Measurements from ENCODE around the gene NUP93. TPM values are rescaled to one million over a fixed set of nuclear protein-coding genes. Genes with fewer than 3 reads are reported as not detected.
"Not testable (repeated sequence)": the region's sequence is repeated elsewhere in the genome, so short reads cannot be mapped to it uniquely, and the experiment has no call there.

NUP93 gene
- polyA plus RNA-seq, 1 experiment = 61.2 TPM

- CTCF ChIA-PET = interaction anchor here (0.8 to 1.5 kb wide), 2 partner anchors 33 to 152 kb away, joined by 3 to 5 read pairs; no protein-coding TSS in a partner anchor
- TF ChIP-seq CTCF (IDR thresholded peaks at IDR 0.05; ENCODE audit: insufficient read depth, low read depth, low read length) = no peak
- POLR2A ChIA-PET = no interaction called here
- Histone ChIP-seq H3K27me3 (ENCODE audit: control insufficient read depth, insufficient read depth, low read length) (no peaks in the 10 kb centered on the region), H3K36me3 (ENCODE audit: control insufficient read depth, insufficient read depth, low read length) (no peaks in the 10 kb centered on the region), H3K4me3 (ENCODE audit: low read depth, low read length) (no peak overlapping the region)
- no peak for DNase-seq (ENCODE audit: low read depth)
These were observed 4.5 kb downstream of the NUP93 start for GRCh38 chr16:56734429-56734828.

GRCh38 chr16:56736476-56736875 lies 6.5 kb downstream of the NUP93 start:
- ChIA-PET CTCF (no interaction called here), POLR2A (interaction anchor here (0.9 kb wide), 1 partner anchor 17 kb away, joined by 3 read pairs; no protein-coding TSS in a partner anchor)

GRCh38 chr16:56737539-56737938 lies 7.6 kb downstream of the NUP93 start:
- no peak for DNase-seq (ENCODE audit: low read depth)
- CTCF ChIA-PET = interaction anchor here (0.8 kb wide), 1 partner anchor 66 kb away, joined by 3 read pairs; no protein-coding TSS in a partner anchor

More at GRCh38 chr16:56736476-56736875, 6.5 kb downstream of the NUP93 start:
- no peaks in the 10 kb centered on the region for H3K36me3 ChIP-seq (ENCODE audit: control insufficient read depth, insufficient read depth, low read length)
- H3K27me3 ChIP-seq (ENCODE audit: control insufficient read depth, insufficient read depth, low read length) = no peaks in the 10 kb centered on the region
- no peak overlapping the region for H3K4me3 ChIP-seq (ENCODE audit: low read depth, low read length)
- no peak for DNase-seq (ENCODE audit: low read depth)
- no peak for TF ChIP-seq CTCF (IDR thresholded peaks at IDR 0.05; ENCODE audit: insufficient read depth, low read depth, low read length)

GRCh38 chr16:56738221-56738620 lies 8.3 kb downstream of the NUP93 start:
- Histone ChIP-seq H3K4me3 (ENCODE audit: low read depth, low read length) (no peak overlapping the region), H3K36me3 (ENCODE audit: control insufficient read depth, insufficient read depth, low read length) (no peaks in the 10 kb centered on the region), H3K27me3 (ENCODE audit: control insufficient read depth, insufficient read depth, low read length) (no peaks in the 10 kb centered on the region)
- ChIA-PET CTCF (interaction anchor here (0.8 kb wide), 1 partner anchor 66 kb away, joined by 3 read pairs; no protein-coding TSS in a partner anchor), POLR2A (no interaction called here)
- TF ChIP-seq CTCF (IDR thresholded peaks at IDR 0.05; ENCODE audit: insufficient read depth, low read depth, low read length) = no peak
- DNase-seq (ENCODE audit: low read depth) = no peak

More at GRCh38 chr16:56737539-56737938, 7.6 kb downstream of the NUP93 start:
- POLR2A ChIA-PET = no interaction called here
- Histone ChIP-seq H3K27me3 (ENCODE audit: control insufficient read depth, insufficient read depth, low read length) (no peaks in the 10 kb centered on the region), H3K36me3 (ENCODE audit: control insufficient read depth, insufficient read depth, low read length) (no peaks in the 10 kb centered on the region), H3K4me3 (ENCODE audit: low read depth, low read length) (no peak overlapping the region)
- TF ChIP-seq CTCF (IDR thresholded peaks at IDR 0.05; ENCODE audit: insufficient read depth, low read depth, low read length) = no peak

GRCh38 chr16:56739378-56739777 lies 9.4 kb downstream of the NUP93 start:
- DNase-seq (ENCODE audit: low read depth); H3K36me3 ChIP-seq (ENCODE audit: control insufficient read depth, insufficient read depth, low read length); H3K4me3 ChIP-seq (ENCODE audit: low read depth, low read length); CTCF ChIA-PET; POLR2A ChIA-PET; H3K27me3 ChIP-seq (ENCODE audit: control insufficient read depth, insufficient read depth, low read length): not testable (repeated sequence)

- CTCF ChIA-PET = no interaction called here
These were observed 11.5 kb downstream of the NUP93 start for GRCh38 chr16:56741399-56741798.

More at GRCh38 chr16:56741399-56741798, 11.5 kb downstream of the NUP93 start:
- no peaks in the 10 kb centered on the region for H3K27me3 ChIP-seq (ENCODE audit: control insufficient read depth, insufficient read depth, low read length)
- POLR2A ChIA-PET = no interaction called here
- H3K4me3 ChIP-seq (ENCODE audit: low read depth, low read length) = no peak overlapping the region
- no peaks in the 10 kb centered on the region for H3K36me3 ChIP-seq (ENCODE audit: control insufficient read depth, insufficient read depth, low read length)
- TF ChIP-seq CTCF (IDR thresholded peaks at IDR 0.05; ENCODE audit: insufficient read depth, low read depth, low read length) = no peak
- DNase-seq (ENCODE audit: low read depth) = no peak

Measured in BJ (cell line).